Activated CD4-positive, alpha-beta T cell treated with anti-CD3 and anti-CD28 coated beads, Interleukin-2, amount 50 U/mL, for 24 hours (primary cell): ENCODE results near the gene NHSL2.
A peak's percentile ranks its signal among the peaks of the same experiment; 100 is the strongest.

Source experiments
- DNase-seq, 2 donors: peaks; one replicate each; pipeline ENCODE4 v3.0.0-alpha.2; 2020; ENCODE audit warnings: low read depth in 1 of 2, low spot score in 1 of 2

Gene NHSL2

DNA sequence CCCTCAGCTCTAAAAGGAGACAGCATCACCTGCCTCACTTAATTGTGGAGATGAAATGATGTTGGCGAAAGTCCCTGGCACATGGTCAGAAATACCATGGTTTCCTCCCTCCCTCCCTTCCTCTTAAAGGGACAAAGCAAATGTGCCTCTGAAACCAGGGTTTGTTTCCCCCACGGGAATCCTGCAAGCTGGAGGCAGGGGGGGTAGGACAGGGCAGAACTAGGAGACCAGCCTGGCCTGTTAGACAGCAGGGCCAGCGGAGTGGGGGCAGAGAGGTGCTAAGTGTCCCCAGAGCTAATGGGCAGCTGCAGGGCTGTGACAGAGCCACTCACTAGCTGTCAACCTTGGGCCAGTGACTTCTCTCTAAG lies 215.4 kb downstream of the NHSL2 start:
- no peak for DNase-seq

DNA sequence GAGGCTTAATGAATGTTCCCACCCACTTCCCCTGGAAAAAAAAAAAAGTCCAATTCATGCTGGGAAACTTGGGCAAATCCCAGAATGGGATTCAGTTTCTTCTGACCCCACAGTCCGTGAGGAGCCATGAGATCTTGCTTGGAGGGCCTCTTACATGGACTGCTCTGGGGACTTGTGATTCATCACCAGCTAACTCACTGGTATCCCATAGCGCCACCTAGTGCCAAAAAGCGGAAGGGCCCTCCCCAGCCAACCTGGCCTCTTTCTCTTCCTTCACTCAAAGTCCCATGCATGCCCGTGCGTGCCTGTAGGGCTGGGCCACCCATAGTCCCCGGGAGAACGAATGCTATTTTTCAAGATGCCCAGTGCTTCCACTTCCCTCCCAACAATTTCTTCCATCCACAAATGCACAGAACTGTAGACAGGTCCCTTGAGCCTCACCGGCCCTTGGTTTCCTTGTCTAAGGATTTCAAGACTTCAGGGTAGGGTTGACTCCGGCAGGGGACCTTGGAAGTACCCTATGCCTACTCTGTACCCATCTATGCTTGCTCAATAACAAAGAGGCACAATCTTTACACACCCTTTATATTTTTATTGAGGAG lies 216.0 kb downstream of the NHSL2 start:
- peak; percentile 62 to 69 for DNase-seq

DNA sequence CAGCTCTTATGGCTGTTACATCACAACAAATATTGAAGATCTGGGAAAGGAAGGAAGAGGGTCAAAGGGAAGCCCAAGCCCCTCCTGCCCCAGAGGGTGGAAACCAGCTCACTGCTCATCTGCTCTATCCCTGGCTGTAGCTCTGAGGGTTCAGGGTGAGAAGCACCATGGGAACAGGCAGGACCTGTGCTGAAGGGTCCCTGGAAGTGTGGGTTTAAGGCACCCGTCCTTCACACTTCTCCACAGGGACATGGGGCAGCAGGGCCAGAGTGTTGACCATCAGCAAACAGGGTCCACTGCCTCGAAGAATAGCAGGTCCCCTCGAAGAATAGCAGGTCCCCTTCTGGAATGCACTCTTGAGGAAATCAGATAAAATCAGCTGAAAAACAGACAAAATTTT lies 216.7 kb downstream of the NHSL2 start:
- no peak for DNase-seq

DNA sequence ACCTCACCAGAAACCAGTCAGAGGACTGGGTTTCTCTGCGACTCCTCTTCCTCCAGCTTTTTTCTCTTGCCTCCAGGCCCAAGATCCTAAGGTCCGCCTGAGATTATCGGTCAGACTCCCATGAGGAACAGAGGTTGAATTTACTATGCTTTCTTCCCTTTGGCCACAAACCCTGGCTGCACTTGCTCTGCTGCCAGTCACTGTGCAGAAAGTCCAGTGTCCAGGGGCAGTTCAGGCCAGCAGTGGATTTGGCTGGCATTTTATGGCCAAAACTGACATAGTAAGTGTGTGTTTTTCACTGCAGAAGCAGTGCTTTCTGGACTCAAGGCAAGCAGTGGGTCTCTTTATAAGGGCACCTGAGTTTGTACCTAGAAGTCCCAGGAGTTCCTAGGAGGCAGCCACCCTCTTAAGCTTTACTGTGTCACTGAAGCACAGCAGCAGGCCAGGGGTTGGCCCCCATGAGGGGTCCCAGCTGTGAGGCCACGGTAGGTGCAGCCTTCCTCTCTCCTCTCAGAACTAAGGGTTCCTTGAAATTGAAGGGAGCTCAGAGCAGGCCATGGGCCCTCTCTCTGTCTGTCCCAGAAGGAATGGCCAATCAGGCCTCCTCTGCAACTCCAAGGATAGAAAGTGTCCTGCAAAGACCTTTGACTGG lies 217.7 kb downstream of the NHSL2 start:
- DNase-seq: no peak

GRCh38 chrX:72128881-72129280 lies 218.2 kb downstream of the NHSL2 start:
- no peak for DNase-seq

GRCh38 chrX:72129661-72130060 lies 219.0 kb downstream of the NHSL2 start:
- DNase-seq: no peak

- no peak for DNase-seq
These were observed 219.6 kb downstream of the NHSL2 start for GRCh38 chrX:72130156-72130761.

GRCh38 chrX:72130762-72131250 lies 220.2 kb downstream of the NHSL2 start:
- DNase-seq: no peak

GRCh38 chrX:72131317-72132294 lies 221.0 kb downstream of the NHSL2 start, which contains the start of gene RTL5:
RTL5 (minus strand) TSS chrX:72131915.
- DNase-seq: peak; percentile 24 to 40

GRCh38 chrX:72132456-72132855 lies 221.8 kb downstream of the NHSL2 start:
- no peak for DNase-seq

- no peak for DNase-seq
These were observed 223.4 kb downstream of the NHSL2 start for GRCh38 chrX:72133851-72134546.

DNA sequence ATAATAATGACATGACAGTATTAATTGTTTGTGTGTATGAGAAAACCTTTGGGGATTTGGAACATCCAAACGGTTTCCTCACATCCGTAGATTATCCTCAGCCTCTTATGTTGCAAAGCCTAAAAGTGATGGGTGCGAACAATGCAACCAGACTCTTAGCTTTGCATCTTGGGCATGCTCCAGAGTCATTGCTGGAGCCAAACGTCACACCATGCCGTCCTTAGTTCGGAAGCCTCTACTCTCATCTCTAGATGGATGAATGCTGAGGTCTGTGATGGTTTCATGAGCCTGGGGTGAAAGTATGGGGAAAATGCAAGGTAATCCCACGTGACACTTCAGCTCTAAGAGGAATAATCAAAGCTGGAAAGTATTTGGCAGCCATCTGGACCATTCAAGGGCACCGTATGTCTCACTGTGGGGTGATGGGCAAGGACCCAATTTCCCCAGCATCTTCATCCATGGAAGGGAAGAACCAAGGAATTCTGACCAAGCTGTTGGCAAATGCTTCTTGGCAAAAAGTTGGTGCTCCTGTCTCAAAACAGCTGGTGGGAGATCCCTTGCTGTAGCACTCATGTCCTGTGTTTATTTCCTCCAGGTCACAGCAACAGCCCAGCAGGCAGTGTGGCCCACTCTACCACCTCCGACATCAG lies 227.3 kb downstream of the NHSL2 start:
- DNase-seq: no peak

- DNase-seq: no peak
These were observed 228.9 kb downstream of the NHSL2 start for GRCh38 chrX:72139538-72139937.

GRCh38 chrX:72141372-72142004 lies 230.8 kb downstream of the NHSL2 start:
- no peak for DNase-seq

DNA sequence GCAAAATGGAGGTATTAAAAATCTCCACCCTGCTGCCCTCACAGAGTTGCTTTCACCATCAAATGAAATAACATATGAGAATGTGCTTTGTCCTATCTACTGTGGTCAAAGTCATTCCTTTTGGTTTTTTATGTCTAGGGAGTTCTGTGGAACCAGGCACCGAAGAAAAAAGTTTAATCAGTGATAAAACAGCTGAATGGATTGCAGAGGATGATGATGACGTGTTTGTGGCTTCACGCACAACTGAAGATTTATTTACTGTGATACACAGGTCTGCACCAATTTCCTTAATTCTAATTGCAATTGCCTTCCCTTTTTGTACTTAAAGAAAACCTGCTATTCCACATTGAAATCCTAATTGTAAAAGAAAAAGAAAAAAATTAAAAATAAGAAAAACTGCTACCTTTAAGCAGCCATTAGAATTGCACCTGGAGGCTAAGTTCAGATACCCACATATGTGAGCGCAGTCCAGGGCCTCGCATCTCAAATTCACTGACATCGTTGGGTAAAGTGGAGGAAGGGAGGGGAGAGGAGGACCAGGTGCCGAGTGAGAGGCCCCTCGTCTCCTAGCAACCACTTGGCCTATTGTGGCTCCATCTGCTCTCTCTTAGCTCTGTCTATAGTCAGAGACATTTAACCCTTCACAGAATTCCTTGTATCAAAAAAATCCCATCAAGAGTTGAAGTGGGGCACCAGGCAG lies 231.6 kb downstream of the NHSL2 start:
- DNase-seq: no peak

DNA sequence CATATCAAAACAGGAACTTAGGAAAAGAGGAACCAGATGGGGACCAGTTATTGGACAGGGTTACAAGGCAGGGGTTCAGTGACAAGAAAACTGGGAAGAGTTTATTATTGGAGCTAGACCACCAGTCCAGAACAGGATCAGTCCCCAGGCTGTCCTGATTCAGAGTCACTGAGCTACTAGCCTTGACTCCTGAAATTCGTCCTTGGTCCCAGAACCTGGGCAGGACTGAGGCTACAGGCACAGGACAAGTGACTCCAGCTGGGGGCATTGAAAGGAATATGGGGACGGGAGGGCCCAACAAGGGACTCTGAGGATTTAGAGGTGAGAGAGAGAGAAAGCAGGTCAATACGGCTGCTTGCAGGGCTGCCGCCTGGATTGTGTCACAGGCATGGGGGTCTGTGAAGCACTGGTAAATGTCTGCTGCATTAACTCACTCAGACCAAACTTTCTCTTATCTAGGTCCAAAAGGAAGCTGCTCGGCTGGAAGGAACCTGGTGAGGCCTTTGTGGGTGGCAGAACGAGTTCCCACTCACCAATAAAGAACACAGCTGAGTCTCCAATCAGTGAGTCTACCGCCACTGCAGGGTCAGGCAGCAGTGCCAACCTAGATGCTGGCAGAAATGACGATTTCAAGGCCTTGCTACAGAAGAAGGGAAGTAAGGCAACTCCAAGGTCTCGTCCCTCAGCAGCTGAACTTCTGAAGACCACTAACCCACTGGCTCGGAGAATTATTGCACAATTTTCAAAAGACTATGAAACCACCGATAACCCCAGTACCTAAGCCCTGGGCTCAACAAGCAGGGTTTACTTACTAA lies 232.4 kb downstream of the NHSL2 start:
- DNase-seq: no peak

DNA sequence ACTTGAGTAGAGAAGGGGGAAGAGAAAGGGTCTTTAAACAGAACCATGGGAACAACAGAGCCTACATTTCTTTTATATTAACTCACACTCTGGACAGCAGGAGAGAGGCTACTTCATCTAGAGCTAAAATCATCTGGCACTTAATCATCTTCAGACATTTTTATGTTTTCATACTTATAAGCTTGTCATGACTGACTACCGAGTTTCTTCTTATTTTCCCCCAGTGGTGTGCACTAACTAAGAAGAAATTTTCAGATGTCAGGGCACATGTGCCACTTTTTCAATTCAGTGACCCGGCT lies 232.9 kb downstream of the NHSL2 start:
- no peak for DNase-seq

GRCh38 chrX:72145181-72145580 lies 234.5 kb downstream of the NHSL2 start:
- no peak for DNase-seq

DNA sequence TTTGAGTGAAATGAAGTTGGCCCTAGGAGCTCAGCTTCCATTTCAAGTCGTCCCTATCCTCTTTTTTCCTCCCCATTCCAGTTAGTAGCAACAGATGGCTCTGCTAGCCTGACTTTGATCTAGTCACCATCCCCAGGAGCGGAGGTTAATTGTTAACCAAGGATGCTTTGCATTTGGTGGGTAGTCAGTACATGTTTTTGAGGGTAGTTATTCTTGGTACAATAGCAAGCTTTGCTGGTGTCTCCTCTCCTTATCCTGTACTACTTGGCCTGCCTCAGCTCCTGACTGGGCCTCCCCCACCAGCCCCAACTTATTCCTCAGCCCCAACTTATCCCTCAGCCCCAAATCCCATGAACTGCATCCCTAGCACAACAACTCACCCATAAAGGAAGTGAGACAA lies 235.9 kb downstream of the NHSL2 start:
- DNase-seq: no peak
